Hematopoietic multipotent progenitor cell treated with erythropoietin and hydrocortisone succinate and interleukin-3 and kit ligand, for 8 days (in vitro differentiated cells): Measurements from ENCODE around the gene TTLL9.
A peak's percentile ranks its signal among the peaks of the same experiment; 100 is the strongest.

Source experiments
- DNase-seq: peaks from one replicate; pipeline ENCODE4 v3.0.0-alpha.2; 2015

TTLL9 gene

DNA sequence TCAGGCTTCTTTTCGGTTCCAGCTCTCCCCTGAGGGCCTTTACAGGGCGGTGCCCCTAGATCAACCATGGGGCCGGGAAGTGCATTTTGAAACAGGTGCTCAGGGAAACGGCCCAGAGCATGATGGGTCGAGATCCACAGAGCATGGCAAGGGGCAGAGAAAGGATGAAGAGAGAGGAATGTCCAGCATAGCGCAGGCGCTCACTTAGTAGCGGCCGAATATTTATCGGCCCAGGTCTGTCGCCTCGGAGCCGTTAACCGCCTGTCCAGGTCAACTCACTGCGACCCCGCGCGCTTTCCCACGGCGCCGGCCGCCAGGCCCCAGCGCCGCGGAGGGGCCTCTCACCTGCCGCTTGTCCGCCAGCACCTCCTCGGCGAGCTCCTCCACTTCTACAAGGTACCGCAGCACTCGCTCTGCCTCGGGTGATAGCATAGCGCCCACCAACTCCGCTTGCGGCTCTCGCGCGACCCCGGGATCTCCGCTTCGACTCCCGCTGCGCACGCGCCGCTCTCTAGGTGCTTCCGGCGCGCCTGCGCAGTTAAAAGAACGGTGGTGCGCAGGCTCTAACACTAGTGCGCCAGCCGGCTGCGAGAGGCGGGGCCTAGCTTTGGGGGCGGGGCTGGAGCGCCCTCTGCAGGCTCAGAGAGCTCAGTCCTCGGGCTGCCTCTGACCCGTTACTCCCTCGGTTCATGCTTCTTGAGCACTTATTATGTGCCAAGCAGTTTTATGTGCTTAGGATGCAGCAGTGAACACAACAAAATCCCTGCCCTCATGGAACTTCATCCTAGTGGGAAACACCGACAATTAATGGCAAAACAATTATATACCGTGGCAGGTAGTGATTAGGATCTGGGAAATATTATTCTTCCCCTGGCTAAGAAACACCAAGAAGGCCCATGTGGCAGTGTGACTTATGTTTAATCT lies 81.4 kb downstream of the TTLL9 start, which contains the start of gene PDRG1:
Gene PDRG1 (minus strand): TSS at position 517 of the 924 bp plus-strand sequence. CDS start 85 bp downstream, at position 432.
- DNase-seq: peak; percentile 95

DNA sequence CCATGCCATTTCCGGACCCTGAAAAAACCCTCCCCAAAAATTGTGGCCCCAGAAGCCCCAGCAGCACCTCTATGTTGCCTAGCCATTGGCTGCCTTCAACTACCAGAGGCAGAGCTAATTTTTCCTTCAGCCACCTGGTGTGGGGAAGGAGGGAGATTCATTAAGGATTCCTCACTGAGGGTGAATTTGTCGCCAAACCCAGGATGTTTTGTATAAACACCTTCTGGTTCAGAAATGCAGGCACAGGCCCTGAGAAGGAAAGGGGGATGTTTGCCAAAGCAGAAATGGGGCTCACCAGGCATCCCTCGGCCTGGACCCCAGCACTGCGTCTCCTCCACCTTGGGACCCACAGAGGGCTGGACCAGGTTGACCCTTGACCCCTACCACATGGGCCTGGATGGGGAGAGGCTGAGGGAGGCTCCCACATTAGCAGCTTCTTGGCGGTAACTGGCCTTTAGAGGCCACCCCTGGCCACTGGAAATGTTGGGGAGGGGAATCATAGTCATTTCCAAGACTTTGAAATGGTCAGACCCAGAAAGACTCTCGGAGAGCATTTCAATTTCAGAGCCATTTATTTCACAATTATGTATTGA lies 83.2 kb downstream of the TTLL9 start:
- DNase-seq: no peak

DNA sequence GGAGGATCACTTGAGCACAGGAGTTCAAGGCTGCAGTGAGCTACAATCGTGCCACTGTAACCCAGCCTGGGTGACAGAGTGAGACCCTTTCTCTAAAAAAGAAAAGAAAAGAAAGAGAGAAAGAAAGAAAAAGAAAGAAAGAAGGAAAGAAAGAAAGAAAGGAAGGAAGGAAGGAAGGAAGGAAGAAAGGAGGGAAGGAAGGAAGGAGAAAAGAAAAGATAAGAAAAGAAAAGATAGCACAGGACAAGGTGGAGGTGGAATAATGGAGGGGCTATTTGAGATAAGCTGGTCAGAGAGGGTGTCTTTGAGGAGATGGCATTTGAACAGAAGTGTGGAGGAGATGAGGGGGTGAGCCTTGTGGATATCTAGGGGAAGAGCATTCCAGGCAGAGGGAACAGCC lies 84.1 kb downstream of the TTLL9 start:
- DNase-seq: no peak

DNA sequence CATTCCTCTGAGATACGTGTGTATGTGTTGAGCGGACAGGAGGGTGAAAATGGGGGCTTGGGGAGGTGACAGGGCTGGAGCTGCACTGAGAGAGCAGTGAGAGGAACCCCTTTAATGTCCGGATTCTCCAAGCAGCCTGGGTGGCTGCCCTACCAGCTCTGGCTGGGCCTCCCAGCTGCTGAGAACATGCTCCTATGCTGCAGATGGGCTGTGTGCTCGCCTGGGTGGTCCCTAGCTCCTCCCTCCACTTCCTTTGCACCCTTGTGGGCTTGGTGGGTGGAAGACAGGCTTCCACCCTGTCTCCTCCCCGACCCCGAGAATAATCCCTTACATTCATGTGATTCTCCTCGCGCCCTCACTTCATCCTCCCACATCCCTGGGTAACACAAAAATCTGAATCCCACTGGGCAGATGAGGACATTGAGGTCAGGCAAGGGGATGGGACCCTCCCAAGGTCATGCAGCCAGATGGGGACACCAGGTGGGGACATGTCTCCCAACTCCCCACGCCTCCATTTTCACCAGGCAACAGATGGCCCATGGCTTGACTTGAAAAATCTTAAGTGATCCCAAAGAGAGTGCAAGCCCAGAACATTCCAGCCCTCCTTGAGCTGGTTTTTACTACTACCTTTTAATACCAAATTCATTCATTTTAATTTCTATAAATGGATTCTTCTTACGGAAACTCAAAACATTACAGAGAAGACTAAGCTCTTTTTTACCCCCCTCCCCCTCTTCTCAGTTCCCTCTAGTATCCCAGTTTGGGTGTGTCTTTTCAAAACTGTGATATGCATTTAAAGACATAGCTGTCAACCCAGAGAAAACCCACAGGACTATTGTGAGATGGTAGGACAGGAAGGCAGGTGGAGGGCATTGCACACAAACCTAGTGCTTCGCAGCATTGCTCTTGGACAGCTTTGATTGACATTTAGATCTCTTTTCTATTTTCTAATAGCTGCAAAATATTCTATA lies 86.4 kb downstream of the TTLL9 start:
- peak; percentile 7 for DNase-seq

DNA sequence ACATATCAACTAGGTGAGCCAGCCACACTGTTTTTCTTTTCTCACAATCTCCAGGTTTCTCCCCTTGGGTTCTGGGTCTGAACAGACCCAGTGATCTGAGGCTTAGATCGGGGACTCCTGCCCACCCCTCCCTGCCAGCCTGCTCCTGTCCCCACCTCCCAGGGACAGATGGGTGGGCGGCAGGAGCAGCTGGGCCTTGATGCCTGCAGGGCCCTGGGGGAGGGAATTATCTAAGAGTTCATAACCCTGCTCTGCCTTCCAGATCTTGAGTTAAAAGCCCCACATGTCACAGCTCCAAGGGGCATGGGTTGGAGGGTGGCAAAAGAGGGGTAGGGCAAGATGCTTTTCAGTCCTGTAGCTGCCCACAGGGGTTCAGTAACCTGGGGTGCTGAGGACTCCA lies 92.3 kb downstream of the TTLL9 start:
- DNase-seq: no peak

DNA sequence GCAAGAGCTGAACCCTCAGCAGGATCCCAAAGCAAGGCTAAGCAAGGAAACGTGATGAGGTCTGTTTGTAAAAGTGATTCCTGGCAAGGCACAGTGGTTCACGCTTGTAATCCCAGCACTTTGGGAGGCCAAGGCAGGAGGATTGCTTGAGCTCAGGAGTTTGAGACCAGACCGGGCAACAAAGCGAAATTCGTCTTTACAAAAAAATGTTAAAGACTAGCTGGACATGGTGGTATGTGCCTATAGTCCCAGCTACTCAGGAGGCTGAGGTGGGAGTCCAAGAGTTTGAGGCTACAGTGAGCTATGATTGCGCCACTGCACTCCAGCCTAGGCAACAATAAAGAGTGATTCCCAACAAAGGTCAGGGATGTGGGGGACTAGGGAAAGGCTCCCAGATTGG lies 93.5 kb downstream of the TTLL9 start:
- no peak for DNase-seq

DNA sequence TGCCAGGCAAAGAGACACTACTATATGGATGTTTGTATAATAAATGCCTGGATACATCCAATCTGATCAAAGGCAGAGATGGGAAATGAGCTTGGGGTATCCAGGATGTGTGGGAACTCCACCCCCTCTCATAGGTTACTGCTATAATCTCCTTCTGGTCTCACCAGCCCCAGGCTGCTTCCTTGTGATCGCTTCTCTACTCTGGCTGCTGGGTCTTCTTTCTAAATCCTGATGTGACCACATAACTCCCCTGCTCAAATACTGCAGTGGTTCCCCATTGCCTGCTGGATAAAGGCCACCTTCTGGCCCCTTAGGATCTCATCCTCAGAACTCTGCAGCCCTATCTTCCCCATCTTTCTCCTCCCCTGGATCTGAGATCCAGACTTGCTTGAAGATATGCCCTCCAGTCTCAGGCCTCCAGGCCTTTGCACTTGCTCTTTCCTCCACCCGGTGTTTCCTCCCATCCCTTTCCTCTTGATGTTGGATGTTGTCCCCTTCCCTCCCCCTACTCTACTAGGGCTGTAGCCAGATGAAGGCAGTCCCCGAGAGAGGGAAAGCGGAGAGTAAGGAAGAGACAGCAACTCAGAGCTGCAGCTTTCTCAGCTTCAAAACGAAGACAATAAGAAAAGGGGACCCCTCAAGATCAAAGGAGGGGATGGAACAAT lies 96.7 kb downstream of the TTLL9 start:
- no peak for DNase-seq

DNA sequence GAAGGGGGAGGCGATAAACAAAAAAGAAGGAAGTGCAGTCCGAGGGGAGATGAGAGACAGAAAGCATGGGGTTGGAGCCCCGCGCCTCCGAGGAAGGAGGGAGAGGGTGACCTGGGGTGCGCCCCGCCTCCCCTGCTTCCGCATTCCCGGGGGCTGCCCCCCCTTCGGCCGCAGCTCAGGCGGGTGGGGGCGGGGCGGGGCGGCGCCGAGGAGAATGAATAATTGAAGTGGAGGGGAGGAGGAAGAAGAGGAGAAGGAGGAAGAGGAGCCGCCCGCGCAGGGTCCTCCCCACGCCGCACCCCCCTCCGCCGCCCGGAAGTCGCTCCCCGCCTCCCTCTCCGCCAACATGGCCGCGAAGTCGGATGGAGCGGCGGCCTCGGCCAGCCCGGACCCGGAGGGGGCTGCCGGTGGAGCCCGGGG lies 97.4 kb downstream of the TTLL9 start, which contains the start of gene XKR7:
Gene XKR7 (plus strand): TSS at position 322 of the 420 bp plus-strand sequence. CDS start 25 bp downstream, at position 347.
- no peak for DNase-seq

DNA sequence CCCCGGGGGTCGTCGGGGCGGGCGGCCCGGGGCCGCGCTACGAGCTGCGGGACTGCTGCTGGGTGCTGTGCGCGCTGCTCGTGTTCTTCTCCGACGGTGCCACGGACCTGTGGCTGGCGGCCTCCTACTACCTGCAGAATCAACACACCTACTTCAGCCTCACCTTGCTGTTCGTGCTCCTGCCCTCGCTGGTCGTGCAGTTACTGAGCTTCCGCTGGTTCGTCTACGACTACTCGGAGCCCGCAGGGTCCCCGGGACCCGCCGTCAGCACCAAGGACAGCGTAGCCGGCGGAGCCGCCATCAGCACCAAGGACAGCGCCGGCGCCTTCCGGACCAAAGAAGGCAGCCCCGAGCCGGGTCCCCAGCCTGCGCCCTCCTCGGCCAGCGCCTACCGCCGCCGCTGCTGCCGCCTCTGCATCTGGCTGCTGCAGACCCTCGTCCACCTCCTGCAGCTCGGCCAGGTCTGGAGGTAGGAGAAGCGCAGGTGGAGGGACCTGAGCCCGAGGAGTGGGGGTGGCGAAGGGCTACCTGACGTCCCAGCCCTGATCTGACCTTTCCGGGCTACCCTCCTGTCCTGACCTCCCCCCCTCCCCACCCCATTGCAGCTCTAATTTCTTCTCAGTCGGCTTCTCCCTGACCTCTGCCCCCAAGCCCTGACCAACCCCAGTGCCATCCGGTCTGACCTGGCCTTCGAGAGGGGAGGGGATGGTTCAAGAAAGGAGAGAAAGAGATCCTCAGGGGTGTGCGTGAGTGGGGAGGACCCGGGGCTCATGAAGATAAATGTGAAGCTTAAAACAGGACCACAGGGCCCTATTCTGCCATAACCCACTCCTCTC lies 98.1 kb downstream of the TTLL9 start:
- DNase-seq: peak; percentile 63

DNA sequence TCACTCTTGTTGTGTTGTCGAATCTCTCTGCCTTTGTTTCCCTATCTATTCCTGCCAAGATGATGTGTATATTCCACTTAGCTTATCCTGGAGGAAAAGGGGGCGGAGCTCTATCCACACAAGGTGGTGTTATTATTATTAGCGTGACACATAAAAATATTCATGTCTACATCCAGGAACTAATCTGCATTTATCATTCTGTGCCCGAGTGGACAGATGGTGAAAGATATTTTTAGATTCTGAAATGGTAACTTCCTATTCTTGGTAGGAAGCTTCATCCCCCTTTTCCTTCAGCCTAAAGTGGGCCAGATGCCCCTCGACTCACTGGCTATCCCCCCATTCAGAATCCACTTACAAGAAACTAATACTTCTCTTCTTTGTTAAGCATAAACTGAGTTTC lies 99.6 kb downstream of the TTLL9 start:
- DNase-seq: no peak

DNA sequence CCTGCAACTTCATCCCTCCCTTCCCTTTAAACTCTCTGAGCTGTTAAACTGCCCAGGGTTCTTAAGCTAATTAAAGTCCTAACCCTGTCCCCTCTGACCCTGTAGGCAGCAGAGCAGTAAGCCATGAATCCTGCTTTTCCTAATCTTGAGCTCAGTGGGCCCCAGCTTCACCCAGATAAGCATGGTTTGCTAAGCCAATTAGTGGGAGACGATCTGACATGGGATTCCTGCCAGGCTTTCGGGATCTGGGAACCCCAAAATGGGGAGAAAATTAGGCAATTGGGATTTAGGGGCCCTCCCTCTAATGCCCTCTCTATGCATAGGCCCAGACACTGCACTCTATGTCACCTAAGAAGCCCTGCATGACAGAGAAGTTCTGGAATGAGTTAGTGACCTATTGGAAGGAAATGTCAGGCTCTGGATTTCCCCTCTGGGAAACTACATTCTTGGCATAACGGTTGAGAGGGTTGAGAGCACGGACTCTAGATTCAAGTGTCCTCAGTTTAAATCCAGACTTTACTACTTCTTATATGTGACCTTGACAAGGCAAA lies 102.1 kb downstream of the TTLL9 start:
- no peak for DNase-seq

DNA sequence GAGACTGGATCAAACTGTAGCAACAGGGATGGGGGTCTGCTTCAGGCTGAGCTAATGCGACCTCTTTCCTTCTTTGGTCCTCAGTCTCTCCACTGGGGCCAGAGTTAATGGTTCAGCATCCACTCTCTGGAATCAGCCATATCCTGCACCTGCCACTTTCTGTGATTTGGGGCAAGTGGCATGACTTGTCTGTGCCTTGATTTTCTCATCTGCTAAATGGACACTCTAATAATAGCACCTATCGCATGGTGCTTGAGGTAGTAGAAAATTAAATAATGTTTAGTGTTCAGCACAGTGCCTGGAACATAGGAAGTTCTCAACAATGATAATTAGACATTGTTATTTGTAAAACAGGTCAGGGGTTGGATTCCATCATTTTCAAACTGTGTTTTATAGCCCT lies 103.9 kb downstream of the TTLL9 start:
- DNase-seq: no peak

DNA sequence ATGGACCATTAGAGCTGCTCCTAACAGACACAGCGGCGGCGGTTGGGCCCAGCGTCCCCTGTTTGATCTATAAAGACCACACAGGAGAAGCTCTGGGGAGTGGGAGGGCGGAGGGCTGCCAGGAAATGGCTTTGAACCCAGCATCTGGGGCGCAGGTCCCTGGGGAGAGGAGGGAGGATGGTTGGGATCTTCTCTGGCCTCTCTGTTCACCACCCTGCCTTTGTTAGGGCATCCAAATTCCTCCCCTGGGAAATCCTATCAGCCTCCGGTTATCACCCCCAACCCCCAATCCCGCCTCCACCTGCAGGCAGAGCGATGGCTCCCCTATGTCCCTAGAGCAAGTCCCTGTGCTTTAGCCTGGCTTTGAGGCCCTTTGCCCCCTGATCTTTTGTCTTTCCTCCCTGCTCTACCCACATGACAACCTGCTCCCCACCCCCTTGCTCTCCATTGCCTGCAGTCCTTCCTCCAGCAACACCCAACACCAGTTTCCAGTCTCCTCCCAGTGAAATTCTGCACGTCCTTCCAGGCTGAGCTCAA lies 104.6 kb downstream of the TTLL9 start:
- no peak for DNase-seq

DNA sequence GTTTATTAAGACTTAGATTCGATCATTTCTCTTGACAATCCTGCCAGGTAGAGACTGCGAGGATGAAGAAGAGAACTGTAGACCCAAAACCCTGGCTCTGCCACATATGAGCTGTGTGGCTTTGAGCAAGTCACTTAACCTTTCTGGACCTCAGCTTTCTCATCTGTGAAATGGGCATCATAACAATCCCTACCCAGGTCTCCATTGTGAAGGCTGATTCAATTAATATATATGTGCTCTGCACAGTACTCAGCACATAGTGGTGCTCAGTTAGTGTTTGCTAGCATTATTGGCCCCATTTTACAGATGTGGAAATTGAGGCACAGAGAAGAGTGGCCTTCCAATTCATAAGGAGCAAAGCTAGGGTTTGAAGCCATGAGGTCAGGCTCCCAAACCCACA lies 105.4 kb downstream of the TTLL9 start:
- DNase-seq: no peak

DNA sequence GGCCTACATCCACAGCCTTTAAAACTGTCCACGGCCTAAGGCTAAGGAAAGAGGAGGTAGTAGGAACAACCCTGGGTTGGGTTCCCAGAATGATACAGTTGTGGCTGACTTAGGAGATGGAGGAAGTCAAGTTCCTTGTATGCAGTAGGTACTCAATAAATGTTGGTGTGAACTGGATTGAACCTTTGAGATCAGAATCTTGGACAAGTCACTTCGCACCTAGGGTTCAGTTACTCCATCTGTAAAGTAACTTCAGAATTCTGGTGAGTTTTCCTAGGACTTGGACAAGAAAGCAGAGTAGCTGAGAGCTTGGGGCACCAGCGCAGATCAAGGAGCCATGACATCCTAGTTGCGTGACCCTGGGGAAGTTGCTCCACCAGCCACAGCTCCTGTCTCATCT lies 106.6 kb downstream of the TTLL9 start:
- no peak for DNase-seq

DNA sequence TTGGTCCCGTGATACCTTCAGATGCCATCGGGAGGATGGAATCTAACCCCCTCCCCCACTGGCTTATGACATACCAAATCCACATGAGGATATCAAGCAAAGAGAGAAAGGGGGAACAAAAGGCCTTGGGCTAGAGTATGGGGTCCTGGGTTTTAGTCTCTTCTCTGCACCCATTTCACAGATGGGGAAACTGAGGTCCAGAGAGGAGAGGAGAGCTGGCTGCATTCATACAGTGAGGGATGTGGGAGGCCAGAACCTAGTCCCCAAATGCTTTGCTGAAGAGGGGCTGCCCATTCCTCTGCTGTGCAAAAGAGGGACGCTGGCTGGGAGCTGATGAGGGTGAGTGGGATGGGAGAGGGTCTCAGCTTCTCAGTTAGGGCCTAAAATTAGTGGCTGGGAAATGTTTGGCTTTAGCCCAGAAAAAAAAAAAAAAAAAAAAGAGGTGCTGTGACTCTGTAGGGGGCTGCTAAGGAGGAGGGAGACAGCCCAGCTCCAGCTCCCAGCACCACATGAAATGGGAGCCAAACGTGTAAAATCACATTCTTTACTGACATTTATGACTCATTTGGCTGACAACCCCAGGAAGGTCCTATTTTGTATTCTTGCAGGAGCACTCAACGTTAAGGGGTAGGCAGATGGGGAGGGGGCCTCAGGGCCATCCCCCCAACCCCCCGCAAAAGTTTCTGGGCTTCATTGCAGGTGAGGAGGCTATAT lies 109.4 kb downstream of the TTLL9 start:
- no peak for DNase-seq

DNA sequence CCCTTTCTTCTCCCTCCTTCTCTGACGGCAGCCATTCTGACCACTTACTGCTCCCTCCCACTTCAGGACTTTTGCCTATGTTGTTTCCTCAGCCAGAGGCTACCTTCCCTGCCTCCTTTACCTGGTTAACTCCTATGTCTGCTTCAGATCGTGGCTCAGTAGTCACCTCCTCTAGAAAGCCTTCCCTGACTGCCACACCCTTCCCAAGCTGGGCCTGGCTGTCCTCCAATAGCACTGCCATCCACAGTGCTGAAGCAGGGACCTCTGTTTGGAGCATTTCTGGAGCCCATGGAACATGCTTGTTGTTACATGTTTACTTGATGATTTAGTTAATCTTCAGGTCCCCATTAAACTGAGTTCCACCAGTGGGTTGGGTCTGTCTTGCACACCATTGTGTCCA lies 111.3 kb downstream of the TTLL9 start:
- DNase-seq: no peak

DNA sequence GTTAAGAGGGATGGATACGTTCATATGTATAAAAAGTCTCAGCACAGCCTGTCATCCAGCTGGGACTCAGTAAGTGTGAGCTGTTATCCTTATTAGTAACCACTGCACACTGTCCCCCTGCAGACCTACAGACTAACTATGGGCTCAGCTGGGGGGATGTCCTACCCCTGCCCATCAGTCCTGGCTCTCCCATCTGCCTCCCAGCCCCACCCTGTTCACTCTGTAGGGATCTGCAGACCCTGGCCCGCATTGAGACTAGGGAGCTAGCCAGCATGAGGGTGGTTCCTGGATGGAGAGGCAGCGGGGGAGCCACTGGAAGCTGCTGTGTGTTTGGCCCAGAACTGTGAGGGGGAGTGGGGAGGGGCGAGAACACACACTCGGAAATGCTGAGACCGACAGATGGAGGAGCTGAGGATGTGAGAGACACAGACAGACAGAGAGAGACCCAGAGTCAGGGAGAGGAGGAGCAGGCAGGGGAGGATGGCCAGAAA lies 114.6 kb downstream of the TTLL9 start:
- DNase-seq: no peak

DNA sequence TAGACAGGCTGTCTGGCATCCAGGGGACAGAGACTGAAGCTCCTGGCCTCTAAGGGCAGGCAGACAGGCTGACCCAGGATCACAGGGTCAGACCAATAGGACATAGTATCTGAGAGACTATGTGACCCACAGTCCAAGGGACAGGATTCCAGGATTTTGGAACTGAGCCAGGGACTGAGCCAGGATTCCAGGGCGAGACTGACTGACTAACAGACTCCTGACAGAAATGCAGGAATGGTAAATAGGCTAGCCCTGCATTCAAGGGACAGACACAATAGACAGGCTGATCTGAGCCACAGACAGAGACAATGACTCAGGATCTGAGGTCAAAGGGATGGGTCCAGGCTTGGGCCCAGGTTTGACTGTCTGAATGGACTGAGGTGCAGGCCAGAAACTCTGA lies 117.3 kb downstream of the TTLL9 start:
- no peak for DNase-seq

DNA sequence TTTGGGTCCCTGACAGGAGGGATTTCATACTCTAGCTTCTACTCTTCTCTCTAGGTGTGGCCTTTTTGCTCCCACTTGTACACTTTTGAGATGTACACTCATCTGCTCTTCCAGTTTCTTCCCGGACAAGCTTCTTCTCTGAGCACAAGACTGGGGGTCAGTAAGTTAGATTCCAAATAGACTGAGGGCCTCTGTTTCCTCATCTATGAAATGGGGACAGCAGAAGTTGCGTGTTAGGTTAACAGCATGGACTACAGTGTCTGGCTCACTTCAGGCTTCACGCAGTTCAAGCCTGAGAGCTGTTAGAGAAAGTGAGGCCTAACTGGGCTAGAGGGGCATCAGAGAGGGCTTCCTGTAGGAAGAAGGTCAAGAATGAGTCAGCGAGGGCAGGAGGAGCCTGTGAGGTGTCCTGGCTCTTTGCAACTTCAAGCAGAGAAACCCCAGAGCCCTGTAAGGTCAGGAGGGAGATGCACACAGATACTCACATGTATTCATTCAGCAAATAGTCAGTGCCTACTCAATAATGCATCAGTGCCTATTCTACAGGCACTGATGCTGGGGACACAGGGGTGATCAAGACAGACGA lies 118.1 kb downstream of the TTLL9 start:
- DNase-seq: no peak
